Measurements from ENCODE around the gene SORCS2.

DNA sequence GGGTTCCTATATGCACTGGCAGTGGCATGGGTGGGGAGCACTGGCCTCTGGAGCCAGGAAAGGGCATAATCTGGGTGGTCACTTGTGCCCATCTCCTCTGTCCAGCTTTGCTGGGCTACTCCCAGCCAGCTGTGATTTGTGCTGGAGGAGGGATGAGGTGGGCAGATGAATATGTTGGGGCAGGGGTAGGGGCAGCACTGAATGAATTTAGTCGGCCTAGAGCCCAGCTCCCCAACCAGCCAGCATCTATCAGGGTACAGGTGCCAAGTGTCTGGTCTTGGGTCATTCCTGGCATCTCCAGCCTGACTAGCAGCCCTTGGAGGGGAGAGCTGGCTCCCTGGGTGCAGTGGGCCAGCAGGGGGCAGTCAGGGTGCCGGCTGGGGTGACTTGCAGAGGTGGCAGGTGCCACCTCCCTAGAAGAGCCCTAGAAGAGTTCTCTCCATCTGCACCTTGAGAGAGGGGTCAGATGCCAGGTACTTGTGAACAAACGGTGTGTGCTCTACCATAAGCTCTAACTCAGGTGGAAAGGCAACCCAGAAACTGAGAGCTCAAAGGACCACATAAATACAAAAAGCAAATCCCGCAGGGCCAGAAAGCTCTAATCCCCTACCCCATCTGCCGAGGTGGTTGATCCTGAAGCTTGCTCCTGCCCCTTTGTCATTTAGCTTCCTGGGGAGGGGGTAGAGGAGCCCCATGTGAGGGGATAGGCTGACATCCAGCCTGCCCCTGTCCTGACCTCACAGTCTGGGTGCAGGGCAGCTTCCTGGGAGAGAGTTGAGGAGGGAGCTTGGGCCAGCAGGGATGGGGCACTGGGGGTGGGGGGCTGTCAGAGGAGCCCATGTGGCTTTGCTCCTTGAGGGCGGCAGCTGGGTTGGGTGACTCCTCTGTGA, 2.2 kb downstream of the SORCS2 start:
- no peak for TF ChIP-seq ZNF274 (IDR thresholded peaks at IDR 0.05; ENCODE audit: low read depth, low read length)
- no peak for TF ChIP-seq YY1 (IDR thresholded peaks at IDR 0.05; ENCODE audit: insufficient read depth, insufficient read length)
